ENCODE results near the gene TSPAN18. TPM values are rescaled to one million over a fixed set of nuclear protein-coding genes. Genes with fewer than 3 reads are reported as not detected.

TSPAN18 gene
- total RNA-seq, 4 donors from 2014 or later, result 31.1 to 74.6 (median 34.7) TPM

DNA sequence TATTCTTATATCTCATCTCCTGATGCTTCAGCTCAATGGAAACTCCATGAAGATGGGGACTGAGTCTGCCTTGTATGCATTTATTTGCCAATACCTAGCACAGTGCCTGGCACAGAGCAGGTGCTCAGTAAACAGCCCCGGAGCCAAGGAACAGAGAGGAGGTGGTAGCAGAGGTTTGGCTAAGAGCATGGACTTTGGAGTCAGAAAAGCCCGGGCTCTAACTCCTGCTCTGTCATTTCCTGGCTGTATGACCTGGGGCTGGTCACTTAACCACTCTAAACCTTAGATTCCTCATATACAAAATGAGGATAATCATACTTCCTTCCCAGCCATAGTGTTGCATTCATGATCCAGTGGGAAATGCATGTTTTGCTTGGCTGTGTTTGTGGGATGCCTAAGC is 187.3 kb downstream of the TSPAN18 start:
- ATAC-seq, result no peak
- Histone ChIP-seq H3K4me1 (peaks cover 0 to 22% (median 11%) of the 10 kb centered on the region in 3 donors), H3K36me3 (peaks cover 0 to 73% of the 10 kb centered on the region in 2 donors), H3K27ac (no peak overlapping the region), H3K9me3 (no peaks in the 10 kb centered on the region), H3K27me3 (no peaks in the 10 kb centered on the region), H3K4me3 (no peak overlapping the region)
- WGBS, 2 donors (ENCODE audit: low coverage in 1 of 2), result 63% methylated on average over 1 of the region's 2 CpGs; no CpG with 5 or more reads in 1 of the 2 donors
- TF ChIP-seq POLR2A (IDR thresholded peaks at IDR 0.05) (no peak), EP300 (IDR thresholded peaks at IDR 0.05) (no peak), POLR2AphosphoS5 (IDR thresholded peaks at IDR 0.05) (no peak)
- TF ChIP-seq, protein P1, sequence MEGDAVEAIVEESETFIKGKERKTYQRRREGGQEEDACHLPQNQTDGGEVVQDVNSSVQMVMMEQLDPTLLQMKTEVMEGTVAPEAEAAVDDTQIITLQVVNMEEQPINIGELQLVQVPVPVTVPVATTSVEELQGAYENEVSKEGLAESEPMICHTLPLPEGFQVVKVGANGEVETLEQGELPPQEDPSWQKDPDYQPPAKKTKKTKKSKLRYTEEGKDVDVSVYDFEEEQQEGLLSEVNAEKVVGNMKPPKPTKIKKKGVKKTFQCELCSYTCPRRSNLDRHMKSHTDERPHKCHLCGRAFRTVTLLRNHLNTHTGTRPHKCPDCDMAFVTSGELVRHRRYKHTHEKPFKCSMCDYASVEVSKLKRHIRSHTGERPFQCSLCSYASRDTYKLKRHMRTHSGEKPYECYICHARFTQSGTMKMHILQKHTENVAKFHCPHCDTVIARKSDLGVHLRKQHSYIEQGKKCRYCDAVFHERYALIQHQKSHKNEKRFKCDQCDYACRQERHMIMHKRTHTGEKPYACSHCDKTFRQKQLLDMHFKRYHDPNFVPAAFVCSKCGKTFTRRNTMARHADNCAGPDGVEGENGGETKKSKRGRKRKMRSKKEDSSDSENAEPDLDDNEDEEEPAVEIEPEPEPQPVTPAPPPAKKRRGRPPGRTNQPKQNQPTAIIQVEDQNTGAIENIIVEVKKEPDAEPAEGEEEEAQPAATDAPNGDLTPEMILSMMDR (IDR thresholded peaks at IDR 0.05), result no peak

DNA sequence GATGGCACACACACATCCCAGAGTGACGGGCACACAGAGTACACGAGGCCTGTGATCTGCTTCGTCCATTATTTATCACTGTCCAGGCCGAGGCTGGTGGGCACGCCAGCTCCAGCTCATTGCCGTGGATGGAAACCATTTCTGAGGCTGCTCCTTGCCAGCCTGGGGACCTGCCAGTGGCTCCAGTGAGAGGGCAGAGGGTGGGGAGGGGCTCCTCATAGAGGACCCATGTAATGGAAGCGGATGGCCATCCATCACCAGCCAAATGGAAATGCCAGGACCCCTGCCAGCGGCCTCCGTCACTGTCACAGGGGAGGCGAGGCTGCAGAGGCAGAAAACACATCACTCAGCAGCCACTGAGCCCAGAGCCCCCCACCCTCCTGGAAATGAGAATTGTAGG is 188.2 kb downstream of the TSPAN18 start:
- TF ChIP-seq EP300 (IDR thresholded peaks at IDR 0.05) (no peak), POLR2AphosphoS5 (IDR thresholded peaks at IDR 0.05) (no peak), POLR2A (IDR thresholded peaks at IDR 0.05) (no peak)
- TF ChIP-seq, protein P1 (IDR thresholded peaks at IDR 0.05), result no peak
- WGBS, 2 donors (ENCODE audit: low coverage in 1 of 2), result 70 to 80% methylated on average over 1 to 2 of the region's 10 CpGs

DNA sequence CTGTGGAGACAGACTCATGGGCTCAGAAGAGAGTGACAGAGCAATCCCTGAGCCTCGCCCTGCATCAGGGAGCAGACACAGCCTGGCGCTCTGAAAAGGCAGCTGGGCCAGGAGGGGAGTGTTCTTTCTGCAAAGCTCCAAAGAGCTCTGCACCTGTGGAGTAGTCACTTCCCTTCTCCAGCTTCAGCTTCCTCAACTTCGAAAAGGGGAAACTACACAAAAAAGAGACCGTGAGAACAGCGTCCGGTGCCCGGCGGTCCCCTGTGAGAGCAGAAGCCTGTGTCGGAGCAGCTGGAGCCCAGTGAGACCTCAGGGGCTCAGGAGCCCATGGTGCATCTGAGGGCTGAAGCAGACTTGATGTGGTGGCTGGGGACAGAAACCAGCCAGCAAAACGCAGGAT is 188.9 kb downstream of the TSPAN18 start:
- H3K36me3 ChIP-seq, result peaks cover 0 to 73% of the 10 kb centered on the region in 2 donors
- TF ChIP-seq EP300 (IDR thresholded peaks at IDR 0.05), result no peak
- TF ChIP-seq, protein P1 (IDR thresholded peaks at IDR 0.05), result no peak
- no peak for TF ChIP-seq POLR2AphosphoS5 (IDR thresholded peaks at IDR 0.05)
- no peak for TF ChIP-seq POLR2A (IDR thresholded peaks at IDR 0.05)
- no peak for ATAC-seq
- no peak overlapping the region for H3K27ac ChIP-seq
- 67 to 83% methylated on average over 1 to 6 of the region's 10 CpGs for WGBS, 2 donors (ENCODE audit: low coverage in 1 of 2)
- no peaks in the 10 kb centered on the region for H3K9me3 ChIP-seq
- no peaks in the 10 kb centered on the region for H3K27me3 ChIP-seq
- H3K4me1 ChIP-seq, result peaks cover 0 to 19% (median 11%) of the 10 kb centered on the region in 3 donors
- no peak overlapping the region for H3K4me3 ChIP-seq

More for the DNA sequence above, 188.2 kb downstream of the TSPAN18 start:
- Histone ChIP-seq H3K9me3 (no peaks in the 10 kb centered on the region), H3K36me3 (peaks cover 0 to 73% of the 10 kb centered on the region in 2 donors), H3K4me3 (no peak overlapping the region), H3K4me1 (peaks cover 0 to 22% (median 11%) of the 10 kb centered on the region in 3 donors), H3K27ac (no peak overlapping the region), H3K27me3 (no peaks in the 10 kb centered on the region)
- ATAC-seq, result no peak

DNA sequence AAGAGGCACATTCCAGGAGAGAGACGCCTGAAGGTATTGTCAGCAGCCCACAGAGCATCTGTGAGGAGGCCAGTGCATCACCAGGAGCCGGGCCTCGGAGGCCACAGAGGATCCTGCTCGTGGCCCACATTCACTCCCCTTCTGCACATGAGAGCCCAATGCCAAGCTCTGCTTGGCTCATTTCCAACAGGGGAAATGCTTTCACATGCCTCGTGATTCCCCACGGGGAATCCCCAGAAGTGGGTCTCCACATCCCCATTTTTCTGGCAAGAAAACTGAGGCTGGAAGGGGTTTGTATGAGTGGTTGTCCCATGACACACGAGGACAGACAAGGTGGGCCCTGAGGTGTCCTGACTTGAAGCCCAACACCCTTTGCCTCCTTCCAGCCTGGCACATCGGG is 189.6 kb downstream of the TSPAN18 start:
- no peak overlapping the region for H3K4me3 ChIP-seq
- 64% methylated on average over 5 of the region's 8 CpGs; no CpG with 5 or more reads in 1 of the 2 donors for WGBS, 2 donors (ENCODE audit: low coverage in 1 of 2)
- peaks cover 0 to 80% of the 10 kb centered on the region in 2 donors for H3K36me3 ChIP-seq
- H3K9me3 ChIP-seq, result no peaks in the 10 kb centered on the region
- H3K4me1 ChIP-seq, result peaks cover 0 to 12% (median 6%) of the 10 kb centered on the region in 3 donors
- no peak overlapping the region for H3K27ac ChIP-seq
- H3K27me3 ChIP-seq, result no peaks in the 10 kb centered on the region
- no peak for TF ChIP-seq EP300 (IDR thresholded peaks at IDR 0.05)
- TF ChIP-seq, protein P1 (IDR thresholded peaks at IDR 0.05), result no peak
- no peak for TF ChIP-seq POLR2AphosphoS5 (IDR thresholded peaks at IDR 0.05)
- no peak for TF ChIP-seq POLR2A (IDR thresholded peaks at IDR 0.05)
- ATAC-seq, result no peak

DNA sequence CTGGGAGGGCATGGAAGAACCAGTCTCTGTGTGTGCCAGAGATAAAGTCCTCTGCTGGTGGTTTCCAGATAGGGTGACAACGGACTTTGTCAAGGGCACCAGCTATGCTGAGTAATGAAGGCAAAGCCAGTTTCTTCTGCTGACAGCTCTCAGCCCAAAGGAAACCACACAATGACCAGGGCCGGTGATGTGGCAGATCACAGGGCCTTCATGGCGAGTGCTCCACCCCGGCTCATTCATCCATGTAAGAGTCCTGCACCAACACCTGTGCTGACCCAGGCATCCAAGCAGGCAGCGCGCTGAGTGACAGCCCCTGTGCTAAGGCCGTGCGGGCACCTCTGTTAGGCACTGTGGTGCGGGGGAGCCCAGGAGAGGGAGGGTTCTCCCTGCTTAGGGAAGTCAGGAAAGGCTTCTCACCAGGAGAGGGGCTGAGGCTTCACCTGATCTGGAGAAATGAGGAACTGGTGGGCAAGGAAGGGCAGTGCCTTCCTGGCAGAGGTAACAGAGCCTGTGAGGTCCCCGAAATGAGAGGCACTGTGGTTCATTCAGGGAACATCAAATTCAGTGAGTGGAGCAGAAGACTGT is 190.1 kb downstream of the TSPAN18 start:
- H3K36me3 ChIP-seq, result peaks cover 0 to 86% of the 10 kb centered on the region in 2 donors
- no peaks in the 10 kb centered on the region for H3K9me3 ChIP-seq
- H3K4me1 ChIP-seq, result peaks cover 0 to 6% (median 0%) of the 10 kb centered on the region in 3 donors
- TF ChIP-seq POLR2AphosphoS5 (IDR thresholded peaks at IDR 0.05) (no peak), POLR2A (IDR thresholded peaks at IDR 0.05) (no peak), EP300 (IDR thresholded peaks at IDR 0.05) (no peak)
- TF ChIP-seq, protein P1 (IDR thresholded peaks at IDR 0.05), result no peak
- no peak overlapping the region for H3K4me3 ChIP-seq
- WGBS, 2 donors (ENCODE audit: low coverage in 1 of 2), result 76% methylated on average over 5 of the region's 10 CpGs; no CpG with 5 or more reads in 1 of the 2 donors
- no peak for ATAC-seq
- no peak overlapping the region for H3K27ac ChIP-seq
- no peaks in the 10 kb centered on the region for H3K27me3 ChIP-seq

Data from gastroesophageal sphincter (tissue), 4 donors.